Bone marrow (tissue), 2 donors: Measurements from ENCODE around the gene ABCE1.
"Not testable (repeated sequence)": the region's sequence is repeated elsewhere in the genome, so short reads cannot be mapped to it uniquely, and the experiment has no call there.

Experiments used
- DNase-seq, 2 donors: peaks; one replicate each; lab custom pipeline; 2025; lab: John Stamatoyannopoulos, UW

ABCE1 gene

GRCh38 chr4:145102619-145103018 lies 4.5 kb downstream of the ABCE1 start:
- DNase-seq, result no peak

DNA sequence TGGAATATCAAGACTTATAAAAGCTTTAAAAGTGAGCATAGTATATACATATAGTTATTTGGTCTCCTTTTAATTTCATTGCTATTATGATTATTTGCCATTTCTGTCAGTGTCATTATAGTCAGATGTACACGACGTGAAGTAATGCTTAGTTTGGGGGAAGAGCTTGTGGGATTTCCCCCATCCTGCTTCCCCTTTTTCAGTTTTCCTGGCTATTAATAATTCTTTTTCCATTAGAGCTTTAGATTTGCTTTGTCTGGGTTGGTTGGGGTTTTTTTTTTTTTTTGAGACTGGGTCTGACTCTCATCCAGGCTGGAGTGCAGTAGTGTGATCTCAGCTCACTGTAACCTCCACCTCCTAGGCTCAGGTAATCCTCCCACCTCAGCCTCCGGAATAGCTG lies 5.4 kb downstream of the ABCE1 start:
- DNase-seq, result no peak

DNA sequence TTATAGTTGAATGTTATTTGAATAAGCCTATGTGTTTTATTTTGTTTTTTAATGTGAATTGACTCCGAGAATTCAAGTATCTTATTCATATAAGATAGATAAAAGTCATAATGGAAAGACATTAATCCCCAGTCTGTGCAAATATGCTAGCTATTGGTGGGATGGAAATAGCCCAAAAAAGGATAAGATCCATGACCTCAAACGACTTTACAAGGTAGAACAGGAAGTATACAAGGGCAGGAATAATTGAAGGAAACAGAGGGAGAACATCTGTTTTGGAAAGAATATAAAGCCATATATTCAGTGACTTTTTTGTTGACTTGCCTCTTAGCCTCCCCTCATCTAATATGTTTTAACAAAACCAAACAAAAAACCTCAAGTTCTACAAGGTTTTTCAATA lies 9.0 kb downstream of the ABCE1 start:
- DNase-seq, result no peak

GRCh38 chr4:145108128-145108527 lies 10.0 kb downstream of the ABCE1 start:
- no peak for DNase-seq

- DNase-seq, result no peak
Measured at GRCh38 chr4:145125396-145125795, 27.3 kb downstream of the ABCE1 start.

DNA sequence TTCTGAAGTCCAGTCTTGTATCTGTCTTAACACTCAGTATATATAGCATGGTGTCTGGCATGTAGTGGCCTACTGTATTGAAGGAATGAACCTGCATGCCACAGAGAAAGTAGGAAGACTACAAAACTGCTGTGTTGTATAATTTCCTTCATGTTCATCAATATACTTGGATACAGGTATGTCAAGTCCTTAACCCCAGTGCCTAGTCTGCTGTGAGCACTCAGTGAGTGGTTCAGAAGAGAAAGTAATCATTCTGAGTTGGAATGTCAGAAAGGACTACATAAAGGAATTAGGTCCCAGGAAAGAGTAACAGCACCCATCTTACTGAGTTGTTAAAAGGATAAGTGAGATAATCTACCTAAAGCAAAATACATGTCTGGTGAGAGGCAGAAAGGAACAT lies 32.0 kb downstream of the ABCE1 start:
- DNase-seq, result no peak

DNA sequence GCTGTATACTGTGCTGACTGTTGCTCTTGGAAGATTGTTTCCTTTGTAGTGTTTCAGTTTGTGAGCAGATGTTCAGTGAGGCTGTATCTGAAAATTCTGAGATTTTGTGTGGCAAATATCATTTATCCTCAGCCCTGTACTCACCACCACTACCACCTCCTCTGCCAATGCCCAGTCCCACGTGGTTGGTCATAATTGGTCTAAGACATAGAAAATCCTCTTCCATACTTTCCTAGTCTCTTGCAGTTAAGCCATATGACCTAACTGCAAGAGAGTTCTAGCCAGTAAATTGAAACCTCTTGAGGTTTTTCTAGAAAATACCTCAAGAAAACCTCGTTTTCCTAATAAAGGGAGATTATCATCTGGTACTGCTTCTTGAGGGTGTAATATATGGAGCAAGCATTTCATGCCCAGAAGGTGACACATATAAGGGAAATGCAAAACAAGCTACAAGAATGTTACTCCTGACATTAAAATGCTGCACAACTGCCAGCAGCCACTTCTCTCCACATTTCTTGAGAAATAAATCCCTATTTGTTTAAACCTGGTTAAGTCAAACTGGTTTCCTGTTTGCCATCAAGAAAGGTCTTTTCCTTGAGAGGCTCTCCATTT lies 32.8 kb downstream of the ABCE1 start:
- no peak for DNase-seq

DNA sequence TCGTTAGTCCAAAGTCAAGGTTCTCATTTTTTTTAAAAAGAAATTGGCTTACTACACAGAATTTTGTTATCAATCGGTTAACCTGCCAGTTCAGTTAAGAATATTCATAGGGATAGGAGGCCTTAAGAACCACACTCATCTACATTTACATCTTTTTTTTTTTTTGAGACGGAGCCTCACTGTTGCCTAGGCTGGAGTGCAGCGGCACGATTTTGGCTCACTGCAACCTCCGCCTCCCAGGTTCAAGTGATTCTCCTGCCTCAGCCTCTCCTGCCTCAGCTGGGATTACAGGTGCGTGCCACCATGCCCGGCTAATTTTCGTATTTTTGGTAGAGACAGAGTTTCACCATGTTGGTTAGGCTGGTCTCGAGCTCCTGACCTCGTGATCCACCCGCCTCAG lies 33.7 kb downstream of the ABCE1 start:
- no peak for DNase-seq

GRCh38 chr4:145132511-145133098 lies 34.5 kb downstream of the ABCE1 start:
- DNase-seq, result peak in 1 of 2 donors; percentile 38

DNA sequence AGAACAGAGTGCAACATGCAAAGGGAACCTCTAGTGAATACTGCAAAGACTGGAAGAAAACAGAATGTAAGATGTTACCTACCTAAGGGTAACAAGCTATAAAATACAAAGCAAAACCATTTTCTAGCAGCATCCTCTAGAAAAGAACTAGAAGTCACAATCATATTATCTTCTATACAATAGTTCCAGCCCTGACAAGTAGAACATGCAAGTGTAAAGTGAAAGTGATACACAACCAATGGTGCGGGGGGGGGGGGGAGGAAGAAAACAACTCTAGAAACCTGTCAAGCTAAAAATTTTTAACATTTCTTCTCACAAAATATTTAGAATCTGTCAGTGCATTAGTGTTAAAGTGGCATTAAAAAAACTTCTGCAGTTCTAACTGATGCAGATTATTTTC lies 38.1 kb downstream of the ABCE1 start:
- not testable (repeated sequence) for DNase-seq

DNA sequence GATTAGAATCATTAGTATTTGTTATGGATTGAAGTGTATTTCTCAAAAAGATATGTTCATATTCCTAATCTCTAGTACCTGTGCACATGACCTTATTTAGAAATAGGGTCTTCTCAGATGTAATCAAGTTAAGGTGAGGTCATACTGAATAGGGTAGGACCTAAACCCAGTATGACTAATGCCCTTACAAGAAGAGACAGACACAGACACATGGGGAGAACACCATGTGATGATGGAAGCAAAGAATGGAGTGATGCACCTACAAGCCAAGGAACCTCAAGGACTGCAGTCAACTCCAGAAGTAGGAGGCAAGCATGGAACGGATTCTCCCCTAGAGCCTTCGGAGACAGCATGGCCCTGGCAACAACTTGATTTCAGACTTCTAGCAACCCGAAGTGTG lies 50.9 kb downstream of the ABCE1 start:
- no peak for DNase-seq

- no peak for DNase-seq
Measured at GRCh38 chr4:145153181-145153903, 55.2 kb downstream of the ABCE1 start.

GRCh38 chr4:145153904-145154298 lies 55.8 kb downstream of the ABCE1 start:
- no peak for DNase-seq

- no peak for DNase-seq
Measured at GRCh38 chr4:145154573-145154972, 56.5 kb downstream of the ABCE1 start.

DNA sequence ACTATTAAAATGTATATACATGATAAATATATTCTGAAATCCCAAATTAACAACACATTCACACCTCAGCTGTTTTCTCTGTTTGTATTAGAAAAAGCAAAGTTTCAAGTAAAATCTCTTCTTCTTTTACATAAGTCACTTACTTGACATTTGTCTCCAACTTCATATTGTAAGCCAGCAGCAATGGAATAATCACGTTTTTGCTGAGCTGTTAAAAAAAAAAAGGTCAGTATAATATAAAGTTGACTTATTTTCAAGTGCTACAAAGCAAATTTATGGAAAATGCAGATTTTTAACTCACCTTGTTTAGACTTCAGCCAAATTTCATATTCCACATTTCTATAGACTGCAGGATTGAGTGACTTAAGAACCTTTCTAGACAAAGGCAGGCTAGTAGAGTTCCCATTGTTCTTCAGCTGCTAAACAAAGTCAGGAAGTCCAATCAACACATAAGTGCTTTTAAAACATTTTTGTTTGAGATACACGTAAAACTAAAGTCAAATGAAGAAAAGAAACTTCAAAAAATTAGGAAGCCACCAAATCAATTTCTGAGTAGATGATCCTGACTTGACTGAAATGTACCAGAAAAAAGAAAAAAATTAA lies 57.3 kb downstream of the ABCE1 start:
- DNase-seq, result no peak

GRCh38 chr4:145156986-145157385 lies 58.9 kb downstream of the ABCE1 start:
- no peak for DNase-seq

DNA sequence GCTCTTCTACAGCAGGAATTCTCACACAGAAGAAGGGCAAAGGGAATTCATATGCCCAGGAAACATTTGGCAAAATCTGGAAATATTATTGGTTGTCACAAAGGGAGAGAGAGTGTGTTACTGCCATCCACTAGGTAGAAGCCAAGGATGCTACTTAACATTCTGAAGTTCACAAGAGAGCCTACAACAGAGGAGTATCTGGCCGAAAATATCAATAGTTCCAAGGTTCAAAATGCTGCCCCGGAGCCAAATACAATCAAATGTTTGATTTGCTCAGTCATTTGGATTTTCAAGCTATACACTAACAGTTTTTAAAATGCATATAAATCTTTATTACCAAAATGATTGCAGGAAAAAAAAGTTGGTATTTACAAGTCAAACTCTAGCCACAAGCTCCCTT lies 63.4 kb downstream of the ABCE1 start:
- DNase-seq, result no peak

DNA sequence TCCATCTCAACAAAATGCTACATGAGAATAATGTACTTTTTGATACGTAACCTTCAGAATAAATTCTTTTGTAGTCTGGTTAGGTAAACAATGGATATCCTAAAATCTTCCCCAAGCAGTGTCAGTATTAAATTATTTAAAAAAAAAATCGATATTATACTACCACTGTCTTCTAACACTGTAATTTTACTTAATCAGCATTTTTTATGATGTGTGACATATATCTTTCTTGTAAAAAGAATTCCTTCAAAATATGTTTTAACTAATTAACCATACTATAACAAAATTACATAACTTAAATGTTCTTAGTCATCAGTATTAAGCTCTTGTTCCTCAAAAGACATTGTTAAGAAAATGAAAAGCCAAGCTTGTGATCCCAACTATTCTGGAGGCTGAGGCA lies 69.8 kb downstream of the ABCE1 start:
- no peak for DNase-seq

GRCh38 chr4:145168581-145169187 lies 70.6 kb downstream of the ABCE1 start:
- DNase-seq, result no peak

DNA sequence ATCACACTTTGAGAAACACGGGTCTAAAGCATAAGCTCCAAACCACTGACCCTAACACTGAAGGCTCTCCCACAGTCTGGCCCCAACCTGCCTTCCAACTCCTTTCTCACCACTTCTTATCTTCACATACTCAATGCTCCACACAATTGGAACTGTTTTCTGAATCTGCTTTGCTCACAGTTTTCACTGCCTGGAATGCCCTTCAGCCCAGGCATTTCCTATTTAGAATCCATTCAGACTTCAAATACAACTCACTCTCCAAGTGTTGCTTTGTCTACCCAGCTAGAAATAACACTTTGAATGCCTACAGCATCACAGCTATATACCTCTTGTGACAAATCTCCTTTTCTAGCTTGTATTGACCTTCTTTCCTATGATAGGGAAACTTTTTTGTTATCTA lies 72.1 kb downstream of the ABCE1 start:
- no peak for DNase-seq

GRCh38 chr4:145171911-145172310 lies 73.8 kb downstream of the ABCE1 start:
- DNase-seq, result no peak

GRCh38 chr4:145176641-145177432 lies 78.7 kb downstream of the ABCE1 start:
- DNase-seq, result no peak
